H1 (cell line): ENCODE data around the gene IL19. TPM values are rescaled to one million over a fixed set of nuclear protein-coding genes. Genes with fewer than 3 reads are reported as not detected.

Source experiments
- KDM4A ChIP-seq: IDR thresholded peaks from one replicate; pipeline ENCODE4 v1.7.1; 2012; ENCODE audit warnings: low read depth, mild to moderate bottlenecking, moderate library complexity, low read length, inconsistent platforms; ENCODE audit not compliant: severe bottlenecking
- RNF2 ChIP-seq: fragments of 200-900, 300-1000 bp; sonication (generic); IDR thresholded peaks from 2 replicates; pipeline ENCODE4 v1.7.1; 2016; ENCODE audit warnings: borderline replicate concordance, low read depth, mild to moderate bottlenecking, antibody characterized with exemption, low read length; ENCODE audit not compliant: poor library complexity, severe bottlenecking; ENCODE audit errors: missing control alignments
- SP1 ChIP-seq: IDR thresholded peaks from 2 replicates; pipeline ENCODE4 v1.6.1; 2011; ENCODE audit warnings: low read depth, low read length
- TCF12 ChIP-seq: IDR thresholded peaks from 2 replicates; pipeline ENCODE4 v1.6.1; 2011; ENCODE audit warnings: low read depth, mild to moderate bottlenecking, low read length
- polyA plus RNA-seq, 7 experiments: library from polyadenylated mRNA; depleted of rRNA in 3 of 7; stranded (reverse) in 5 of 7; unstranded in 2 of 7; fragments of >200 nt in 5 of 7; fragments of 200-250 nt in 2 of 7; gene quantifications; 1 replicate in 5 of 7; 2 replicates in 1 of 7; 4 replicates in 1 of 7; pipeline versions ENCODE4 v1.2.1 to v1.2.3, GENCODE V29; 2011 to 2013; ENCODE audit warnings: missing spikeins in 2 of 7, mixed read lengths in 2 of 7
- total RNA-seq: library from RNA; stranded (reverse); fragmentation: NEBNext Ultra II Directional; extraction: Animal tissue kit (Norgen Biotek cat#: 25700); gene quantifications from 2 replicates; pipeline ENCODE4 v1.2.1, GENCODE V29; 2021
- TF ChIP-seq, protein P1 (sequence below): IDR thresholded peaks from 2 replicates; pipeline ENCODE4 v1.6.1; 2012; ENCODE audit warnings: inconsistent platforms

IL19 gene
- total and polyA plus RNA-seq, 2 of the 8 experiments (the other 6 are each of a cell fraction or from before 2014, with no cell fraction given) = not detected

GRCh38 chr1:206774093-206774492 is 3.5 kb downstream of the IL19 start (continued):
- TF ChIP-seq RNF2 = no peak
- no peak for TF ChIP-seq KDM4A
- TF ChIP-seq TCF12 = no peak
- no peak for TF ChIP-seq SP1
- TF ChIP-seq, protein P1, sequence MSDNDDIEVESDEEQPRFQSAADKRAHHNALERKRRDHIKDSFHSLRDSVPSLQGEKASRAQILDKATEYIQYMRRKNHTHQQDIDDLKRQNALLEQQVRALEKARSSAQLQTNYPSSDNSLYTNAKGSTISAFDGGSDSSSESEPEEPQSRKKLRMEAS = no peak
